ENCODE results near the gene RBM44.
"Not testable (repeated sequence)": the region's sequence is repeated elsewhere in the genome, so short reads cannot be mapped to it uniquely, and the experiment has no call there.

The RBM44 gene

DNA sequence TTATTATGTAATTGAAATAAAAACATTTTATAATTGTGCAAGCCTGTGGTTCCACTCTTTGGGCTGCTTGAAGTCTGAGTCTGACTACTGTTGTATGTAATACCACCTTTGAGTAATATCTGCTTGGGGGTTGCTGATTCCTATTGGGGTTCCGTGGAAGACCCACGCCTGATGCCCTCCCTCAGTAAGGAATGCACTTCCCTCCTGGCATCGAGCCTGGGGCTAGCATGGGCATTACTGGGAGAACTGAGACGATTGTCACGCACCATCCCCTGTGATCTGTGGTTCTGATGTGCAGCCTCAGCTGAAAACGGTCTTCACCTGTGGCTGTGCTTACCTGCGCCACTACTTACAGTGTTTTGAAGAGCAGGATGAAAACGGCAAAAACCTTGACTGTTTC lies 32.7 kb upstream of the RBM44 start:
- no peak for DNase-seq (ENCODE audit: low read depth)
- TF ChIP-seq, protein P1, sequence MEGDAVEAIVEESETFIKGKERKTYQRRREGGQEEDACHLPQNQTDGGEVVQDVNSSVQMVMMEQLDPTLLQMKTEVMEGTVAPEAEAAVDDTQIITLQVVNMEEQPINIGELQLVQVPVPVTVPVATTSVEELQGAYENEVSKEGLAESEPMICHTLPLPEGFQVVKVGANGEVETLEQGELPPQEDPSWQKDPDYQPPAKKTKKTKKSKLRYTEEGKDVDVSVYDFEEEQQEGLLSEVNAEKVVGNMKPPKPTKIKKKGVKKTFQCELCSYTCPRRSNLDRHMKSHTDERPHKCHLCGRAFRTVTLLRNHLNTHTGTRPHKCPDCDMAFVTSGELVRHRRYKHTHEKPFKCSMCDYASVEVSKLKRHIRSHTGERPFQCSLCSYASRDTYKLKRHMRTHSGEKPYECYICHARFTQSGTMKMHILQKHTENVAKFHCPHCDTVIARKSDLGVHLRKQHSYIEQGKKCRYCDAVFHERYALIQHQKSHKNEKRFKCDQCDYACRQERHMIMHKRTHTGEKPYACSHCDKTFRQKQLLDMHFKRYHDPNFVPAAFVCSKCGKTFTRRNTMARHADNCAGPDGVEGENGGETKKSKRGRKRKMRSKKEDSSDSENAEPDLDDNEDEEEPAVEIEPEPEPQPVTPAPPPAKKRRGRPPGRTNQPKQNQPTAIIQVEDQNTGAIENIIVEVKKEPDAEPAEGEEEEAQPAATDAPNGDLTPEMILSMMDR (IDR thresholded peaks at IDR 0.05; ENCODE audit: low read length, missing control alignments), result no peak
- H3K4me3 ChIP-seq (replicated peaks; ENCODE audit: low read depth, low read length), result no peak overlapping the region

GRCh38 chr2:237766340-237766739 lies 32.2 kb upstream of the RBM44 start:
- H3K4me3 ChIP-seq (replicated peaks; ENCODE audit: low read depth, low read length), result no peak overlapping the region
- TF ChIP-seq, protein P1 (IDR thresholded peaks at IDR 0.05; ENCODE audit: low read length, missing control alignments), result no peak
- DNase-seq (ENCODE audit: low read depth), result no peak

DNA sequence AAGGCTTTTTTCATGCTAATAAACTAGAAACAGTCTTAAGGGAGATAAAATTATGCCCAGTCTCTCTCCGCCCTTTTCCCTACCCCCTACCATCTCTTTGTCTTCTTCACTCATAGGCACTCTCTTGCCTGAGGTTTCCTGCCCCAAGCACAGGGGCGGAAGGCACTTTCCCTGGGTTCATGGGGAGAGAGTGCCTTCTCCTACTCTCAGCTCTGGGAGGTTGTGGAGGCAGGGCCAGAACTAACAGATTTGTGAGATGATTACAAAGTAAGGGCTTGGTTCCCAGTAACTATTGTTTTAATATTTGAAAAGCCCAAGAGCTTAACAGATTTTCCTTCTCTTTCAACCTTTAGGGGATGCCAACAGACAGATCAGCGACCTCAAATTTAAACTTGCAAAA lies 26.1 kb upstream of the RBM44 start:
- no peak overlapping the region for H3K4me3 ChIP-seq (replicated peaks; ENCODE audit: low read depth, low read length)
- TF ChIP-seq, protein P1 (IDR thresholded peaks at IDR 0.05; ENCODE audit: low read length, missing control alignments), result no peak
- no peak for DNase-seq (ENCODE audit: low read depth)

DNA sequence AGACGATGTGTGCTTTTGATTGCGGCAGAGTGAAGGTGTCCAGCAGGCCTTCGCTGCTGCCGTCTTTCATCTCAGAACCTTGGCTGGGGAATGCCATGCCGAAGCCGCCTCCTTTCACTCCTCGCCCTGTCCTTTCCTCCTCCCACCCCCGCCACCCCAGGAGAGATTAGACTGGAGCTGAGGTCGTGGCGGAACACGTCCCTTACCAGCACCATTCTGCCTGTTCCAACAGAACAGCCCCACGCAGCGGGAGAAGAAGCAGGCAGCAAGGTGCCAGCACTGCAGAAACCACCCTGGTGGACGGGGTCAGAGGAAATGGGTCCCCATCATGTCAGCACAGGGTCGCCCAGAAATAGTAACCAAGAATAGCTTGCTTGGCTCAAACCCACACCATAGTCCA lies 24.8 kb upstream of the RBM44 start:
- TF ChIP-seq, protein P1 (IDR thresholded peaks at IDR 0.05; ENCODE audit: low read length, missing control alignments), result no peak
- H3K4me3 ChIP-seq (replicated peaks; ENCODE audit: low read depth, low read length), result no peak overlapping the region
- DNase-seq (ENCODE audit: low read depth), result no peak

DNA sequence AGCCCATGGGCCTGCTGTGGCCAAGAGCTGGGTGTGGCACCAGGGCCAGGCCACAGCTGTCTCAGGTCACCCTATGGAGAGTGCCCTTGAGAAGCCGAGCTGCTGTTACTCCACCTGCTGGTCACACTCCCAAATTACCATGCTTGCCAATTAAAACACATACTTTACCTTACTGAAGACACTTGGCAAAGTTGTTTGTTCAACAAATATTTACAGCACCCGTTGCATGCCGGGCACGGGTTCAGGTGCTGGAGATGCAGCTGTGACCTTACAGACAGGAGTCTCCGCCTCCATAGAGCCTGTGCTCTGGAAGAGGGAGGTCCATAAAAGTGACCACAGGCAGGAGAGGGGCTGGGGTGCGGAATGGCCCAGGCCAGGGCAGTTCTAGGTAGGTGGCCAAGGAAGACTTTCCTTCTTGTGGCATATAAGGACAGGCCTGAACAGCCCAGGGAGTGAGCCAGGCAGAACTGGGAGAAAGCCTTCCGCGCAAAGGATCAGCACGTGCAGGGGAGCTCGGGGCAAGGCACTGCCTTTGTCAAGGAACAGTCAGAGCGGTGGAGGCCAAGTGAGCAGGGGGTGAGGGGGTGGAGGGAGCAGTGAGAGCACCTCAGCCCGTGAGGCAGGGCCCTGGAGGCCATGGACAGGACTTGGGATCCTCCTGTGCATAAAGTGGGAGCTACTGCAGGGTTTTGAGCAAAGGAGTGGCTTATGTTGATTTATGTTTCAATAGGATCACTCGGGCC lies 23.6 kb upstream of the RBM44 start:
- DNase-seq (ENCODE audit: low read depth), result peak; percentile 68
- TF ChIP-seq, protein P1 (IDR thresholded peaks at IDR 0.05; ENCODE audit: low read length, missing control alignments), result peak; percentile 71
- H3K4me3 ChIP-seq (replicated peaks; ENCODE audit: low read depth, low read length), result no peak overlapping the region

DNA sequence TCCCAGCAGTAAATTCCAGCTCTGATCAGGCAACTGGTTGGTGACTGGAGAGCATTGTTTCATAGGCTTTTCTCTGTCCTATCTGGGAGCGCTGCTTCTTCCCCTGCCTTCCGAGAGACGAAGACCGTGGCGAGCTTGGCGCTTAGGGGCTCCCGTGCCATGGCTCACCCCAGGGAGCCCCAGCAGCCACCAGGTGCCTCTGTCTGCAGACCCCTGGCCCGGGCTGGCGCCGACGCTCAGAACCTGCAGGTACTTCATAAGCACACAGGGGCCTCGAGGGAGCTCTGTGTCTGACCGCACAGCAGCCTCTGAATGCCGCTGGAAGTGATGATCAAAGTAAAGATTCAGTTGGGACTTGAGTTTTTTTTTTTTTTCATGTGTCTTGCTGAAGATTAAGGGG lies 19.1 kb upstream of the RBM44 start:
- H3K4me3 ChIP-seq (replicated peaks; ENCODE audit: low read depth, low read length), result no peak overlapping the region
- DNase-seq (ENCODE audit: low read depth), result no peak
- TF ChIP-seq, protein P1 (IDR thresholded peaks at IDR 0.05; ENCODE audit: low read length, missing control alignments), result no peak

DNA sequence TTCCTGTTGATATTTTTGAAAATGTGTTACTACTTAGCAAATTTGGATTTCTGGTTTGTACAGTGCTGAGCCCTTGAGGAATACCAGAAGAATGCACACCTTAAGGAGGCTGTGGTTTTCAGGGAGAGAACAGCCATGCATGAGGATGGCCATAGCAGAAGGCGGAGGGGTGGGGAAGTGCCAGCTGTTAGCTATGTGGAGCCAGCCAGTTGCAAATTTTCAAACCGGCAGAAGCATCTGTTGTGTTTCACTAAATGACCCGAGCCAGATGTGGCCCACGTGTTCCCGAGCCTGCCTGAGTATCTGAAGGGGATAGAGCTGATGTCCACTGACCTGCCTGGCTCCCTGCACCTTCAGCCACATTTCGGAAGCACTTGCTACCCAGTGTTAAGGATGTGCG lies 16.4 kb upstream of the RBM44 start:
- no peak for DNase-seq (ENCODE audit: low read depth)
- TF ChIP-seq, protein P1 (IDR thresholded peaks at IDR 0.05; ENCODE audit: low read length, missing control alignments), result no peak
- H3K4me3 ChIP-seq (replicated peaks; ENCODE audit: low read depth, low read length), result no peak overlapping the region

DNA sequence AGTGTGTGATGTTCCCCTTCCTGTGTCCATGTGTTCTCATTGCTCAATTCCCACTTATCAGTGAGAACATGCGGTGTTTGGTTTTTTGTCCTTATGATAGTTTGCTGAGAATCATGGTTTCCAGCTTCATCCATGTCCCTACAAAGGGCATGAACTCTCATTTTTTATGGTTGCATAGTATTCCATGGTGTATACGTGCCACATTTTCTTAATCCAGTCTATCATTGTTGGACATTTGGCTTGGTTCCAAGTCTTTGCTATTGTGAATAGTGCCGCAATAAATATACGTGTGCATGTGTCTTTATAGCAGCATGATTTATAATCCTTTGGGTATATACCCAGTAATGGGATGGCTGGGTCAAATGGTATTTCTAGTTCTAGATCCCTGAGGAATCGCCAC lies 14.9 kb upstream of the RBM44 start:
- DNase-seq (ENCODE audit: low read depth); H3K4me3 ChIP-seq (replicated peaks; ENCODE audit: low read depth, low read length): not testable (repeated sequence)
